Fibroblast of lung (primary cell): ENCODE measurements around the gene DHRS2.

Experiments used
- EZH2 ChIP-seq: IDR thresholded peaks from 2 replicates; pipeline ENCODE4 v1.5.1; 2012; ENCODE audit warnings: low read length, control low read depth, mild to moderate bottlenecking; ENCODE audit errors: missing control alignments
- TF ChIP-seq, protein P1 (sequence below), 2 donors: IDR thresholded peaks in 1 of 2; conservative IDR thresholded peaks in 1 of 2; 1 replicate in 1 of 2; 2 replicates in 1 of 2; pipeline ENCODE4 v1.5.1; 2011 to 2012; ENCODE audit warnings: low read length in 2 of 2, control low read depth in 1 of 2, inconsistent platforms in 1 of 2, low read depth in 1 of 2, mild to moderate bottlenecking in 1 of 2

DNA sequence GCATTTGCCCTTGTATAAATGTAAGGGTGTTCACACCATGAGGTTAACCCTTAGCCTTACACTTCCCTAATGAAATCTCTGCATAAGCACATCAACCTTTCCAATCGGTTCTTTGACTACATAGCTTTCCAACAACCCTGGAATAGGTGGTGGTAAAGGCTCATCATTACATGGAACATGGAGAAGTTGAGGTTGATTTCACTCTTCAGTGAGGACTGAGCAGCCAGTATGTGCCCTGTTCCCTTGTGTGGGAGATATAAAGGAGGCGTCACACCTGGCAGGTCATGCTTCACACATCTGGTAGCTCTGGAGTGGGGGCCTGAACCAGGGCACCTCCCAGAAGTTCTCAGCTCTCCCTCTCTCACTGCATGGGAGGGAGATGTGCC is 35.8 kb upstream of the DHRS2 start:
- TF ChIP-seq, protein P1, sequence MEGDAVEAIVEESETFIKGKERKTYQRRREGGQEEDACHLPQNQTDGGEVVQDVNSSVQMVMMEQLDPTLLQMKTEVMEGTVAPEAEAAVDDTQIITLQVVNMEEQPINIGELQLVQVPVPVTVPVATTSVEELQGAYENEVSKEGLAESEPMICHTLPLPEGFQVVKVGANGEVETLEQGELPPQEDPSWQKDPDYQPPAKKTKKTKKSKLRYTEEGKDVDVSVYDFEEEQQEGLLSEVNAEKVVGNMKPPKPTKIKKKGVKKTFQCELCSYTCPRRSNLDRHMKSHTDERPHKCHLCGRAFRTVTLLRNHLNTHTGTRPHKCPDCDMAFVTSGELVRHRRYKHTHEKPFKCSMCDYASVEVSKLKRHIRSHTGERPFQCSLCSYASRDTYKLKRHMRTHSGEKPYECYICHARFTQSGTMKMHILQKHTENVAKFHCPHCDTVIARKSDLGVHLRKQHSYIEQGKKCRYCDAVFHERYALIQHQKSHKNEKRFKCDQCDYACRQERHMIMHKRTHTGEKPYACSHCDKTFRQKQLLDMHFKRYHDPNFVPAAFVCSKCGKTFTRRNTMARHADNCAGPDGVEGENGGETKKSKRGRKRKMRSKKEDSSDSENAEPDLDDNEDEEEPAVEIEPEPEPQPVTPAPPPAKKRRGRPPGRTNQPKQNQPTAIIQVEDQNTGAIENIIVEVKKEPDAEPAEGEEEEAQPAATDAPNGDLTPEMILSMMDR (conservative IDR thresholded peaks at IDR 0.05 in 1 of 2, IDR thresholded peaks at IDR 0.05 in 1 of 2; ENCODE audit: low read depth in 1 of 2, low read length in 2 of 2) = no peak
- TF ChIP-seq EZH2 = no peak
